Ishikawa (cell line): ENCODE measurements around the gene SELENOV.

ENCODE experiments used
- CEBPB ChIP-seq: IDR thresholded peaks from 2 replicates; pipeline ENCODE4 v1.6.1; 2012
- CREB1 ChIP-seq: IDR thresholded peaks from 2 replicates; pipeline ENCODE4 v1.6.1; 2012; ENCODE audit warnings: low read depth
- EGR1 ChIP-seq: IDR thresholded peaks from 2 replicates; pipeline ENCODE4 v1.6.1; 2012
- EP300 ChIP-seq: IDR thresholded peaks from 2 replicates; pipeline ENCODE4 v1.6.1; 2012; ENCODE audit warnings: borderline replicate concordance
- FOXM1 ChIP-seq: IDR thresholded peaks from 2 replicates; pipeline ENCODE4 v1.6.1; 2012; ENCODE audit warnings: low read depth, borderline replicate concordance
- NFIC ChIP-seq: IDR thresholded peaks from 2 replicates; pipeline ENCODE4 v1.6.1; 2012
- RAD21 ChIP-seq: IDR thresholded peaks from 2 replicates; pipeline ENCODE4 v1.6.1; 2012; ENCODE audit warnings: low read depth
- REST ChIP-seq: IDR thresholded peaks from 2 replicates; pipeline ENCODE4 v1.6.1; 2012; ENCODE audit warnings: low read depth, mild to moderate bottlenecking
- TAF1 ChIP-seq: IDR thresholded peaks from 2 replicates; pipeline ENCODE4 v1.6.1; 2012; ENCODE audit warnings: low read depth, mild to moderate bottlenecking
- TCF12 ChIP-seq: IDR thresholded peaks from 2 replicates; pipeline ENCODE4 v1.6.1; 2012; ENCODE audit warnings: low read depth
- TEAD4 ChIP-seq: IDR thresholded peaks from 2 replicates; pipeline ENCODE4 v1.6.1; 2012
- YY1 ChIP-seq: IDR thresholded peaks from 2 replicates; pipeline ENCODE4 v1.6.1; 2012; ENCODE audit warnings: low read depth
- ZBTB7A ChIP-seq: IDR thresholded peaks from 2 replicates; pipeline ENCODE4 v1.6.1; 2012; ENCODE audit warnings: low read depth
- TF ChIP-seq, protein P1 (sequence below): IDR thresholded peaks from 2 replicates; pipeline ENCODE4 v1.6.1; 2012
- TF ChIP-seq, protein P2 (sequence below): IDR thresholded peaks from 2 replicates; pipeline ENCODE4 v1.6.1; 2012

Gene SELENOV

DNA sequence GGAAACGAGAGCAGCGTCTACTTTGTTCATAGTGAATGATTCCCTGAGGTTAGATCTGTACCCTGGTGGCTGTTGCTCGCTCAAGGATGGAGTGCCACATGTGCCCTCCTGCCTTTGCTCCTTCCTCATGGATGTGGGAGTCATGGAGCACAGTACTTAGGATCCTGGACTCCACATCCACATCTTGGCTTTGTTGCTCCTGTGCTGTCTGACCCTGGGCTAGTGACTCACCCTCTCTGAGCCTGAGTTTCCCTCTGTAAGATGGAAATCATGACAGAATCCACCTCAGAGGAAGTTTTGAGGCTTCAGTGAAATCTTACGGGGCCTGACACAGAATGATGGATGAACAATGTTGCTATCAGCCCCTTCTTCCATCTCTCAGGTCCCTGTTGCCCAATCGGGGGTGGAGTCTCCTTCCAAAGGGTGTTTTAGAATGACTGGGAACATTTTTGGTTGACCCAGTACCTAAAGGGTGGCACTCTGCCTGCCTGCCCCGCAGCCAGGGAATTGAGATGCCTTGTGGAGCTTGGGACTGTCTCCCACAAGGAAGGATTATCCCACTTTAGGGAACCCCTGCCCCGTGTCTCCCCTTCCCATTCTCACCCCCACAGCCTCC, 44.1 kb upstream of the SELENOV start:
- no peak for TF ChIP-seq NFIC
- no peak for TF ChIP-seq TEAD4
- TF ChIP-seq, protein P1, sequence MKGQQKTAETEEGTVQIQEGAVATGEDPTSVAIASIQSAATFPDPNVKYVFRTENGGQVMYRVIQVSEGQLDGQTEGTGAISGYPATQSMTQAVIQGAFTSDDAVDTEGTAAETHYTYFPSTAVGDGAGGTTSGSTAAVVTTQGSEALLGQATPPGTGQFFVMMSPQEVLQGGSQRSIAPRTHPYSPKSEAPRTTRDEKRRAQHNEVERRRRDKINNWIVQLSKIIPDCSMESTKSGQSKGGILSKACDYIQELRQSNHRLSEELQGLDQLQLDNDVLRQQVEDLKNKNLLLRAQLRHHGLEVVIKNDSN, result no peak
- no peak for TF ChIP-seq CEBPB
- no peak for TF ChIP-seq RAD21
- TF ChIP-seq REST, result no peak
- no peak for TF ChIP-seq FOXM1
- no peak for TF ChIP-seq TCF12

GRCh38 chr19:39471756-39472536, 43.0 kb upstream of the SELENOV start:
- TF ChIP-seq, protein P2, sequence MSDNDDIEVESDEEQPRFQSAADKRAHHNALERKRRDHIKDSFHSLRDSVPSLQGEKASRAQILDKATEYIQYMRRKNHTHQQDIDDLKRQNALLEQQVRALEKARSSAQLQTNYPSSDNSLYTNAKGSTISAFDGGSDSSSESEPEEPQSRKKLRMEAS, result no peak
- TF ChIP-seq REST (no peak), YY1 (no peak), CREB1 (no peak), CEBPB (no peak), NFIC (no peak), EGR1 (no peak)
- TF ChIP-seq, protein P1, result no peak

- TF ChIP-seq REST (no peak), RAD21 (no peak), FOXM1 (no peak), EGR1 (no peak), YY1 (no peak), CREB1 (no peak), NFIC (no peak), ZBTB7A (no peak), TCF12 (no peak), TEAD4 (no peak), CEBPB (no peak), TAF1 (no peak), EP300 (no peak)
- TF ChIP-seq, protein P2, result no peak
Observed at GRCh38 chr19:39472746-39473442, 42.0 kb upstream of the SELENOV start.

- TF ChIP-seq CEBPB (no peak), TEAD4 (no peak), TCF12 (no peak), REST (no peak), EP300 (no peak), NFIC (no peak), YY1 (no peak), FOXM1 (no peak), ZBTB7A (no peak), RAD21 (no peak), EGR1 (no peak)
- TF ChIP-seq, protein P2, result no peak
- TF ChIP-seq, protein P1, result no peak
Observed at GRCh38 chr19:39473443-39473960, 41.4 kb upstream of the SELENOV start.
